Natural killer cell treated with Interleukin-12 subunit alpha and Interleukin-12 subunit beta and Interleukin-15 and Interleukin-18, amount 100 ng/mL, for 72 hours (primary cell): Measurements from ENCODE around the gene SOWAHD. TPM values are rescaled to one million over a fixed set of nuclear protein-coding genes. Genes with fewer than 3 reads are reported as not detected.

Source experiments
- total RNA-seq, 2 donors: library from RNA; stranded (reverse); gene quantifications; one replicate each; pipeline ENCODE4 v1.2.3, GENCODE V29; 2022

Gene SOWAHD
- total RNA-seq, 2 donors from 2014 or later = not detected

Other genes starting within 250 kb of the SOWAHD start
- gene STEEP1, start 193.2 kb upstream of the SOWAHD start, total RNA-seq = 10 to 100 TPM; 20.8 to 24.2 TPM
- 10 to 100 TPM; 58.3 to 60.0 TPM for gene UBE2A, start 184.0 kb upstream of the SOWAHD start, total RNA-seq
- 10 to 100 TPM; 15.8 to 24.4 TPM for gene NKRF, start 152.2 kb upstream of the SOWAHD start, total RNA-seq
- 10 to 100 TPM; 79.7 to 84.0 TPM for gene SEPTIN6, start 65.4 kb upstream of the SOWAHD start, total RNA-seq
- gene RPL39, start 33.0 kb downstream of the SOWAHD start, total RNA-seq = 1,000 to 10,000 TPM; 1,043 to 1,156 TPM
- gene UPF3B, start 94.4 kb downstream of the SOWAHD start, total RNA-seq = 10 to 100 TPM; 14.6 to 15.3 TPM
- gene RNF113A, start 113.1 kb downstream of the SOWAHD start, total RNA-seq = 10 to 100 TPM; 21.6 to 32.3 TPM
- 10 to 100 TPM; 65.0 to 86.0 TPM for gene NDUFA1, start 113.2 kb downstream of the SOWAHD start, total RNA-seq
- gene AKAP14, start 137.3 kb downstream of the SOWAHD start, total RNA-seq = not detected
- 1 to 10 TPM; 7.3 to 8.7 TPM for gene NKAP, start 185.2 kb downstream of the SOWAHD start, total RNA-seq